BJ (cell line): ENCODE data around the gene KIAA1671. TPM values are rescaled to one million over a fixed set of nuclear protein-coding genes. Genes with fewer than 3 reads are reported as not detected.

Experiments
- CTCF ChIA-PET: fragments of 350-600 bp; formaldehyde crosslinking; extraction: SDS; loops from one replicate; lab custom pipeline; 2021; ENCODE audit warnings: antibody characterized with exemption, inconsistent platforms; lab: Yijun Ruan, JAX
- POLR2A ChIA-PET: fragments of 300-600 bp; sonication (Branson Sonifier 250); formaldehyde crosslinking; extraction: SDS; loops from one replicate; lab custom pipeline; 2021; ENCODE audit warnings: antibody characterized with exemption; lab: Charles Lee
- DNase-seq: peaks from one replicate; pipeline ENCODE4 v3.0.0-alpha.2; 2011; ENCODE audit warnings: low read depth
- H3K27me3 ChIP-seq: 2 replicates; pipeline ENCODE4 v1.6.0; 2011; ENCODE audit warnings: low read length; ENCODE audit not compliant: control insufficient read depth, insufficient read depth
- H3K36me3 ChIP-seq: 2 replicates; pipeline ENCODE4 v1.5.1; 2011; ENCODE audit warnings: low read length; ENCODE audit not compliant: control insufficient read depth, insufficient read depth
- H3K4me3 ChIP-seq: 2 replicates; pipeline ENCODE4 v1.5.1; 2011; ENCODE audit warnings: low read depth, mild to moderate bottlenecking, control low read depth, low read length
- polyA plus RNA-seq: library from polyadenylated mRNA; depleted of rRNA; stranded (reverse); fragments of >200 nt; gene quantifications from 2 replicates; pipeline ENCODE4 v1.2.3, GENCODE V29; 2011
- TF ChIP-seq, protein P1 (sequence below): IDR thresholded peaks from 2 replicates; pipeline ENCODE4 v1.5.1; 2011; ENCODE audit warnings: low read depth, mild to moderate bottlenecking, control low read depth, inconsistent platforms, low read length, moderate library complexity; ENCODE audit not compliant: insufficient read depth

The KIAA1671 gene
- polyA plus RNA-seq, 1 experiment = 0.11 TPM

DNA sequence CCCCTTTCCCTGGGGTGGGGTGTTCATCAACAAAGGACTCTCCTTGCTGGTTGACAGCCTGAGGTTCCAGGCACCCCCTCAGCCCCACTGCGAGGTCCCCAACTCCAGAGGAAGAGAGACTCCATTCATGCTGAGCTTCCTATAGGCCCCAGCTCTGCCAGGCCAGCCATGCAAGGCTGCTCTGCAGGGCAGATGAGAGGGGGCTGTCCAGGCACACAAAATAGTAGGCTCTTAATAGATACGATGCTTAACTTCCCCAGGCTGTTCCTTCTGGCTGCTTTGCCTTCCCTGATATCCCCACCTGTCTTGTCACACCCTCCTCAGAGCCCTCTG, 202.1 kb downstream of the KIAA1671 start:
- no peaks in the 10 kb centered on the region for H3K36me3 ChIP-seq
- TF ChIP-seq, protein P1, sequence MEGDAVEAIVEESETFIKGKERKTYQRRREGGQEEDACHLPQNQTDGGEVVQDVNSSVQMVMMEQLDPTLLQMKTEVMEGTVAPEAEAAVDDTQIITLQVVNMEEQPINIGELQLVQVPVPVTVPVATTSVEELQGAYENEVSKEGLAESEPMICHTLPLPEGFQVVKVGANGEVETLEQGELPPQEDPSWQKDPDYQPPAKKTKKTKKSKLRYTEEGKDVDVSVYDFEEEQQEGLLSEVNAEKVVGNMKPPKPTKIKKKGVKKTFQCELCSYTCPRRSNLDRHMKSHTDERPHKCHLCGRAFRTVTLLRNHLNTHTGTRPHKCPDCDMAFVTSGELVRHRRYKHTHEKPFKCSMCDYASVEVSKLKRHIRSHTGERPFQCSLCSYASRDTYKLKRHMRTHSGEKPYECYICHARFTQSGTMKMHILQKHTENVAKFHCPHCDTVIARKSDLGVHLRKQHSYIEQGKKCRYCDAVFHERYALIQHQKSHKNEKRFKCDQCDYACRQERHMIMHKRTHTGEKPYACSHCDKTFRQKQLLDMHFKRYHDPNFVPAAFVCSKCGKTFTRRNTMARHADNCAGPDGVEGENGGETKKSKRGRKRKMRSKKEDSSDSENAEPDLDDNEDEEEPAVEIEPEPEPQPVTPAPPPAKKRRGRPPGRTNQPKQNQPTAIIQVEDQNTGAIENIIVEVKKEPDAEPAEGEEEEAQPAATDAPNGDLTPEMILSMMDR = no peak
- POLR2A ChIA-PET = no interaction called here
- DNase-seq = no peak
- no peaks in the 10 kb centered on the region for H3K27me3 ChIP-seq
- CTCF ChIA-PET = no interaction called here
- no peak overlapping the region for H3K4me3 ChIP-seq

DNA sequence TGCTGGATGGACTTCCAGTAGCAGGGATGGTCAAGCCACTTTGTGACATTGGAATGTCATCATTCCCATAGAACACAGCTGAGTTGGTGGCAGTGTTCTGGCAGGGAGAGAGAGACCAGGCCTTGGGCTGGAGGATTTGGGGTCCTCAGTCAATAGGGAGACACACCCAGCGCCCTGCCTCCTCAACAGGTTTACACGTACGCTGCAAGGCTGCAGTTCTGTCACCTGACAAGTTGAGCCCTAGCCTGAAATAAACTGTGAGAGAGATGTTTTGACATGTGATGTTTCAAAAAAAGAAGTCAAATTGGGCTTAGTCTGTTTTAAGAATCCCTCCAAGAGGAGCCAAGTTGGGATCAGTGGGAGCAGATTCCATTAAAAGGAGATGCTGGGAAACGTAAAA, 204.2 kb downstream of the KIAA1671 start:
- no peaks in the 10 kb centered on the region for H3K27me3 ChIP-seq
- POLR2A ChIA-PET = no interaction called here
- no peak for DNase-seq
- TF ChIP-seq, protein P1 = no peak
- H3K36me3 ChIP-seq = no peaks in the 10 kb centered on the region
- CTCF ChIA-PET = interaction anchor here (0.6 kb wide), 2 partner anchors 18 to 45 kb away, joined by 3 read pairs; no protein-coding TSS in a partner anchor
- no peak overlapping the region for H3K4me3 ChIP-seq

DNA sequence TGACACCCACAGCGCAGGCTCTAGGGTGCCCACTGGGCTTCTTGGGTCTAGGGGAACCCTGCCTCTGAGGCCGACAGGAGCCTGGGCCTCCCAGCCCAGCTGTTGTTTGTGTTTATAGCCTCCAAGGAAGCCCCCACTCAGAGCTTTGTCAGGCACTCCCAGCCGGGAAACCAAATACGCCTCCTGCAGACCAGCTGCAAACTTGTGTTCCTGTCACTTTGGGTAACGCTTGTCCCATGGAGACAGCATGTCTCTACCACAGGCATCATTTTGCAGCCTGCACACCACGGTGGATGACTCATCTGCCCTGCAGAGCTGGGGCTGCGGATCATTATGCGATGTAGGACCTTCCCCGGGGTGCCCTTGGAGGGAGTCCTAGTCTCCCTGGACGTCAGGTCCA, 206.5 kb downstream of the KIAA1671 start:
- CTCF ChIA-PET = no interaction called here
- no peaks in the 10 kb centered on the region for H3K36me3 ChIP-seq
- no peak overlapping the region for H3K4me3 ChIP-seq
- H3K27me3 ChIP-seq = no peaks in the 10 kb centered on the region
- TF ChIP-seq, protein P1 = no peak
- POLR2A ChIA-PET = no interaction called here
- DNase-seq = no peak

DNA sequence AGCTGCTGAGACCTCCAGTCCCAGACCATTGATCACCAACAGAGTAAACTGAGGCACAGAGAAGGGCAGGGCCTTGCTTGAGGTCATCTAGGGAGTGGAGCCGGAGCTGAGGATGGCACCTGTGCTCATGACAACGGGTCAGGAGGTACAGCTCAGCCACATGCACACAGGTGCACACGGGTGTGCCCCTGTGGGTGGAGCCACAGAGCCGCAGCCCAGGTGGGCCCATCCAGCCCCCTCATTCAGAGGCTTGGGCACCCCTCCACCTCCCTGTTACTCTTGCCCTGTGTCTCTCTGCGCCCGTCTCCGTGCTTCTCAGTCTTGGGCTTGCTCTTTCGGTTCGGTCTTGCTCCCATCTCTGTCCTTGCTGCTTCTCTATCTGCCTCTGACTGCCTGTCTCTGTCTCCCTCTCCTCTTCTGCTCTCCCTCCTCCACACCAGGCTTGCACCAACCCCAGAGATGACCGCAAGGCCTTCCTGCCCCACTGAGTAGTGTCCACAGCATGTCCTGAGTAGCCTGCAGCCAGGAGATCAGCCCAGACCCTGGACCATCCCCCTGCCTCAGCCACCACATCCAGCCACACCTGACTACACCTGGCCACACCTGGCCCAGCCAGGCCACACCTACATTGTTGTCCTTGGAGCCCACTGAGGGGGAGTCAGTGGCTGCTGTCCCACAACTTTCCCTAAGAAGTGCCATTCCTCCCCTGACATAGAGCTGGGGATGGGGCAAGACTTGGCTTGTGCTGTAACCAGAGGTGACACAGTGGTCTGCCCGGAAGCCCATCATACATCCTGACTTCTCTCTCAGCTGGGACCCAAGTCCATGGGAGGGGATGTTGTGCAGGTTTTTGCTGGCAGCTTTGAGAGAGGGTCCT, 207.8 kb downstream of the KIAA1671 start:
- TF ChIP-seq, protein P1 = no peak
- CTCF ChIA-PET = no interaction called here
- Histone ChIP-seq H3K36me3 (no peaks in the 10 kb centered on the region), H3K4me3 (no peak overlapping the region), H3K27me3 (no peaks in the 10 kb centered on the region)
- POLR2A ChIA-PET = no interaction called here
- DNase-seq = no peak

DNA sequence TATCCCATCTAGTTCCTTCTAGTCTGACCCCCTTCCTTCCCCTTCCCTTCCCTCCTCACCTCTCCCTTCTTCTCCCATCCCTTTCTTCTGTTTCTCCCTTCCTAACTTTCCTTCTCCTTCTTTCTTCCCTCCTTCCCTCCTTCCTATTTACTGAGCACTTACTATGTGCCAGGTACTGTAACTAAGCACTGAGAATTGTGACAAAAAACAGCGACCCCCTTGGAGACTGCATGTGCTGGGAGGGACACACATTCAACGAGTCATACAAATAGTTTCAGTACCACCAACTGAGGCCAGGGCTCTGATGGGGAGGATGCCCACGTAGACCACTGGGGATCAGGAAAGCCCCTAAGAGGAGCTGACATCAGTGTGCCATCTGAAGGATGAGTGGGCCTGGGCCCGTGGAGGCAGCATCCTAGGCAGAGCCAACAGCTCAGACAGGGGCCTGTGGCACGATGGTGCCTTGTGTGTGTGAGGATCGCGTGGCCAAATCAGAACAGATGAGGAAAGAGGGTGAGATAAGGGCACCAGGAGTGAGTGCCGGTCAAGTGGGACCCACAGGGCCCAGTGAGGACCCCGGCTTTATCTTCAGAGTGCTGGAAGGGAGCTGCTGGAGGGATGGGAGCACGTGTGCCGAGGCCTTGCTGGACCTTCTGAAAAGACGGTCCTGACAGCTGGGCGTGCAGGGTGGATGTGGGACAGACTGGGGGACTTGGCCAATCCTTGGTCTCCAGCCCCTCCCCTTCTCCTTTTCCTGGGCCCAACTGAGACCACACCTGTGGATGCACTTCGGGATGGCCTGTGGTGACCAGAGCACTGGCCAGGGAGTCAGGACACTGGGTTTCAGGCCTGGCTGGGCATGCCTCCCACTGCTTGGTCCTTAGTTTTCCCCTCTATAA, 208.8 kb downstream of the KIAA1671 start:
- no peak for DNase-seq
- no peaks in the 10 kb centered on the region for H3K36me3 ChIP-seq
- POLR2A ChIA-PET = no interaction called here
- CTCF ChIA-PET = no interaction called here
- TF ChIP-seq, protein P1 = no peak
- H3K4me3 ChIP-seq = no peak overlapping the region
- no peaks in the 10 kb centered on the region for H3K27me3 ChIP-seq
